NCI-H446 treated with DMSO at 0.1 percent for 48 hours (cell line): ENCODE results near the gene DHRS1.

Source experiments
- DNase-seq: peaks from one replicate; lab custom pipeline; 2025; lab: John Stamatoyannopoulos, UW

The DHRS1 gene

GRCh38 chr14:24299255-24300191 lies at the start of gene DHRS1, which contains the start of gene NOP9:
DHRS1 (minus strand) TSS chr14:24299780; CDS start chr14:24299106, 674 bp downstream.
NOP9 (plus strand) TSS chr14:24299850; CDS start chr14:24299955, 105 bp downstream.
- DNase-seq = peak; percentile 70

GRCh38 chr14:24348186-24348585 lies 48.6 kb upstream of the DHRS1 start:
- DNase-seq = no peak

- no peak for DNase-seq
Observed at GRCh38 chr14:24347134-24347533, 47.6 kb upstream of the DHRS1 start.

GRCh38 chr14:24343795-24344660 lies 44.4 kb upstream of the DHRS1 start:
- no peak for DNase-seq

GRCh38 chr14:24342889-24343288 lies 43.3 kb upstream of the DHRS1 start:
- no peak for DNase-seq

GRCh38 chr14:24340606-24341005 lies 41.0 kb upstream of the DHRS1 start:
- no peak for DNase-seq

GRCh38 chr14:24339284-24340151 lies 39.9 kb upstream of the DHRS1 start, which contains the start of gene RIPK3:
RIPK3 (minus strand) TSS chr14:24339991; CDS start chr14:24339826, 165 bp downstream.
- DNase-seq = no peak

GRCh38 chr14:24338843-24339242 lies 39.3 kb upstream of the DHRS1 start:
- DNase-seq = no peak

GRCh38 chr14:24337824-24338175 lies 38.2 kb upstream of the DHRS1 start:
- no peak for DNase-seq

- DNase-seq = no peak
Observed at GRCh38 chr14:24337144-24337823, 37.7 kb upstream of the DHRS1 start.

- DNase-seq = no peak
Observed at GRCh38 chr14:24335461-24336171, 36.0 kb upstream of the DHRS1 start.

- no peak for DNase-seq
Observed at GRCh38 chr14:24334431-24335291, 35.1 kb upstream of the DHRS1 start, which contains the start of gene ADCY4. ADCY4 (minus strand) TSS chr14:24335071; CDS start chr14:24334652, 419 bp downstream.

- DNase-seq = no peak
Observed at GRCh38 chr14:24332268-24332993, 32.9 kb upstream of the DHRS1 start.

GRCh38 chr14:24331731-24332267 lies 32.2 kb upstream of the DHRS1 start:
- DNase-seq = no peak

GRCh38 chr14:24330973-24331674 lies 31.5 kb upstream of the DHRS1 start:
- DNase-seq = no peak

GRCh38 chr14:24329736-24330135 lies 30.2 kb upstream of the DHRS1 start:
- no peak for DNase-seq

GRCh38 chr14:24329073-24329663 lies 29.6 kb upstream of the DHRS1 start:
- DNase-seq = no peak
